GM18498 (cell line): ENCODE data around the gene GNG8.
"Not testable (repeated sequence)": the region's sequence is repeated elsewhere in the genome, so short reads cannot be mapped to it uniquely, and the experiment has no call there.

Experiments used
- ATAC-seq: cut with Tn5 transposase; IDR thresholded peaks from one replicate; pipeline ENCODE4 v1.9.1; 2021; ENCODE audit warnings: mild to moderate bottlenecking, moderate library complexity; ENCODE audit not compliant: unreplicated experiment

Gene GNG8

GRCh38 chr19:46648060-46648960 lies 12.3 kb upstream of the GNG8 start:
- no peak for ATAC-seq

GRCh38 chr19:46646402-46646801 lies 10.4 kb upstream of the GNG8 start:
- no peak for ATAC-seq

GRCh38 chr19:46644720-46645119 lies 8.7 kb upstream of the GNG8 start:
- ATAC-seq: no peak

GRCh38 chr19:46640656-46641055 lies 4.7 kb upstream of the GNG8 start:
- ATAC-seq: no peak

DNA sequence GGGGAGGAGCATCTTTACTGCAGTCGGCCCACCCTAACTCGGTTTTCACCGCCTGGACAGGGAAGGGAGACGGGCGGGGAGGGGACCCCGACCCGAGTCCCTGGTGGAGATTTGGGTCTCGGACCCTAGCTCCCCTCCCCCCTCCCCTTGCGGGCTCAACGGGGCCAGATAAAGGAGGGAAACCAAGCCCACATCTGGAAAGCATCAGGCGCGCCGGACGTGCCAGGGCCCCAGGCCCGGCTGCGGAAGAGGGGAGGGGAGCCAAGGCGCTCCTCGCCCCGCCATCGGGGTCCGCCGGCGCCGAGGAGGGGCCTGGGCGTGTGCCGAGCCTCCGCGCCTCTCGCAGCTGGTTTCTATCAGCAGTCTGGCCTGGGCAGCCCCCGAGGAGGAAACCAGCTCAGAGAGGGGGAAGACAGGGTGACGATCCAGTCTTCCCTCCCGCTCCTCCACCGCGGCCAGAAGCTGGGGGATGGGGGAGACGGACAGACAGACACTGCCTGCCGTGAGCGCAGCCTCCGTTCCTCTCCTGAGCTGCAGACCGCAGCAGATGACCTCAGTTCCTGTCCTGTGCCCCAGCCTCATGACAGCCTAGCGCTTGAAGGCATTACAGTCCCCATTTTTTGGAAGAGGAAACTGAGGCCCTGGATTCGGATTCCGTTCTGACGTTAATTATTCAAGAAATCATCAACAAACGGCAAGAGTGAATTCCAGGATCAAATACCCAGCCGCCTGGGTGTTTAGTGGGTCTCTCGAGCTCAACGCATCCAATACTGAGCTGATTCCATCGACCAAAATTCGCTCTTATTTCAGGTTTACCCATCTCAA lies 3.6 kb upstream of the GNG8 start:
- ATAC-seq: no peak

- no peak for ATAC-seq
Measured at GRCh38 chr19:46637224-46637623, 1.2 kb upstream of the GNG8 start.

GRCh38 chr19:46634656-46635218 lies 1.3 kb downstream of the GNG8 start:
- ATAC-seq: no peak

GRCh38 chr19:46634045-46634655 lies 1.9 kb downstream of the GNG8 start:
- peak; percentile 65 for ATAC-seq

GRCh38 chr19:46633130-46633529 lies 2.9 kb downstream of the GNG8 start:
- no peak for ATAC-seq

DNA sequence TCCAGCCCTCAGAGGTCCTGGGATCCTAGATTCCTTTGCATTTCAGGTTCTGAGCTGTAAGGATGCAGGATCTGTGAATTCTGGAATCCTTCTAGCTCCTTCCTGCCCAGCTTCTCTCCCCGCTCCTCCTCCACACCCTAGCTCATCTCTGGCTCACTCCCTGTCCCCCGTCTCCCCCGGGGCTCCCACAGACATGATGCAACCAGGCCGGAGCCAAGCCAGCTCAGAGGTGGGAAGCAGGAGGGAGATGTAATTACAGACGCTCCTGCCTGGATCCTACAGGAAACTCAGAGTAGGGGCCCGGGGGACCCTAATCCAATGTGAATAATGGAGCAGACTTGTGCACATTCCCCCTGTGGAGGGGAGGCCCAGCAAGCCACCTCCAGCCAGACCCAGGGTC lies 4.5 kb downstream of the GNG8 start:
- ATAC-seq: no peak

DNA sequence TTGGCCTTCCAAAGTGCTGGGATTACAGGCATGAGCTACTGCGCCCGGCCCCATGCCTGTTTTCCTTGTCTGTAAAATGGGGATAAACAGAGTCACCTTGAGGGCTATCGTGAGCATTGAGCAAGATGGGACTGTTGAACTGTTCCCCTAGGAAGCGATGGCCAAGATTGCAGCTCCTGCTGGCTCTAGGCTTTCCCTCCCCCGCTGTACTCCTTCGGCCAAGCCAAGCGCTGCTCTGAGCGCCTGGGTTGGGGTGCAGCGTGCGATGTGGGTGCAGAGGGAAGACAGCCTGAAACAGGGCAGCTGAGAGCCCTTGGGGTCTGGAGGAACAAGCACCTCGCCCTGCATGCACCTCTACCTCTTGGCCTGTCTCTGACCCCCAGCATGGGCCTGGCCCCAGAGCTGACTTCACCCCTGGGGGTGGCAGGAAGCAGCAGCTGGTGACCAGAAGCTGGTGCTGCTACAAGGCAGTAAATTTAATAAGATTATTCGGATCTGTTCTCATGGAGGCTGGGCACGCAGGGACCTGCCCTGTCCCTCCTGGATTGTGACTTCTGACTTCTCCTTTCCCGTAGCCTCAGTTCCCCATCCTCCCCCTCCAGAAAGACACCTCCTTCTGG lies 5.3 kb downstream of the GNG8 start:
- ATAC-seq: no peak

DNA sequence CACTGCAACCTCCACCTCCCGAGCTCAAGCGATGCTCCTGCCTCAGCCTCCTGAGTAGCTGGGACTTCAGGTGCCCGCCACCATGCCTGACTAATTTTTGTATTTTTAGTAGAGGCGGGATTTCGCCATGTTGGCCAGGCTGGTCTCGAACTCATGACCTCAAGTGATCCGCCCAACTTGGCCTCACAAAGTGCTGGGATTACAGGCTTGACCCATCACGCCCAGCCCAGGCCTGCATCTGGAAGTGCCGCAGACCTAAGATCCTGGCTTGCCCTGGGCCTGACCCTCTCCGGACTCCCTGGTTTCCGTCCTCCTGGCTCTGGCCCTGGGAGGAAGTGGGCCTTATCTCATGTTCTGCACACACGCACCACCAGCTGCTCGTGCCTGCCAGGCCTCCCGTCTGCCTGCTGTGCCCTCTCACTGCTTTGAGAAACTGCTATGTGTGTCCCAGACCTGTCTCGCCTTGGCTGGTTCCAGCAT lies 6.4 kb downstream of the GNG8 start:
- ATAC-seq: no peak

- not testable (repeated sequence) for ATAC-seq
Measured at GRCh38 chr19:46628970-46629369, 7.0 kb downstream of the GNG8 start.

GRCh38 chr19:46626446-46626845 lies 9.6 kb downstream of the GNG8 start:
- no peak for ATAC-seq

DNA sequence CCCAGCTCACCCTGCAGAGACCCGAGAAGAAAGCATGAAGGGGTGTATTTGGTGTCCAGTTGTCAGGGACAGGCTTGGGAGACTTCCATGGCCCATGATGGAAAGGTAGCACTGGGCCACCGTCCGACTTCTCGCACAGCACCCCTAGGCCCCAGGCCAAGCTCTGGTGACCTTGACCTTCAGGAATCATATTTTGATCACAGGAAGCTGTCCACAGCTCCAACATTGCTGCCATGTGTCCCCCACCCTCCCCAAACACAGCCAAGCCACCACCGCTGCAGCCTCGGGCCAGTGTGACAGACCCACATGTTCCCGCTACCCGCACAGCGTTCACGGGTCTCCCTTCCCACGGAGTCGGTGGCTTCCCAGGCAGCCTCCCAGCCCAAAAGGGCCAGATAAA lies 10.3 kb downstream of the GNG8 start:
- ATAC-seq: no peak

GRCh38 chr19:46624958-46625661 lies 10.9 kb downstream of the GNG8 start, which contains the start of gene PTGIR:
Gene PTGIR (minus strand): TSS chr19:46625089. CDS start chr19:46624225, 864 bp downstream.
- ATAC-seq: no peak

- no peak for ATAC-seq
Measured at GRCh38 chr19:46623915-46624502, 12.0 kb downstream of the GNG8 start.

GRCh38 chr19:46622118-46622446 lies 13.9 kb downstream of the GNG8 start:
- no peak for ATAC-seq
